Superior temporal gyrus (tissue), 1 donor: Measurements from ENCODE around the gene PLCB1.
A peak's percentile ranks its signal among the peaks of the same experiment; 100 is the strongest.

Experiments
- DNase-seq: peaks from one replicate; pipeline ENCODE4 v3.0.0-alpha.2; 2016; ENCODE audit errors: extremely low spot score

The PLCB1 gene

GRCh38 chr20:8246153-8246552, 114.1 kb downstream of the PLCB1 start:
- no peak for DNase-seq

- no peak for DNase-seq
These were observed 114.7 kb downstream of the PLCB1 start for GRCh38 chr20:8246716-8247115.

- DNase-seq = no peak
These were observed 116.0 kb downstream of the PLCB1 start for GRCh38 chr20:8248051-8248450.

- no peak for DNase-seq
These were observed 117.6 kb downstream of the PLCB1 start for GRCh38 chr20:8249634-8250033.

- DNase-seq = no peak
These were observed 118.6 kb downstream of the PLCB1 start for GRCh38 chr20:8250539-8251200.

- DNase-seq = no peak
These were observed 119.1 kb downstream of the PLCB1 start for GRCh38 chr20:8251201-8251575.

GRCh38 chr20:8254911-8255582, 123.0 kb downstream of the PLCB1 start:
- no peak for DNase-seq

GRCh38 chr20:8255945-8256632, 124.0 kb downstream of the PLCB1 start:
- no peak for DNase-seq

GRCh38 chr20:8260837-8261251, 128.8 kb downstream of the PLCB1 start:
- DNase-seq = no peak

GRCh38 chr20:8262721-8263120, 130.7 kb downstream of the PLCB1 start:
- no peak for DNase-seq

GRCh38 chr20:8265588-8265987, 133.5 kb downstream of the PLCB1 start:
- DNase-seq = no peak

- no peak for DNase-seq
These were observed 134.9 kb downstream of the PLCB1 start for GRCh38 chr20:8267009-8267408.

GRCh38 chr20:8271727-8272126, 139.7 kb downstream of the PLCB1 start:
- DNase-seq = peak; percentile 60

- DNase-seq = no peak
These were observed 140.7 kb downstream of the PLCB1 start for GRCh38 chr20:8272766-8273165.

- DNase-seq = no peak
These were observed 152.8 kb downstream of the PLCB1 start for GRCh38 chr20:8284902-8285301.

- DNase-seq = no peak
These were observed 155.3 kb downstream of the PLCB1 start for GRCh38 chr20:8287340-8287739.

- DNase-seq = no peak
These were observed 159.1 kb downstream of the PLCB1 start for GRCh38 chr20:8291200-8291599.

- no peak for DNase-seq
These were observed 159.8 kb downstream of the PLCB1 start for GRCh38 chr20:8291873-8292272.

GRCh38 chr20:8292793-8293192, 160.7 kb downstream of the PLCB1 start:
- DNase-seq = no peak

GRCh38 chr20:8293750-8294149, 161.7 kb downstream of the PLCB1 start:
- DNase-seq = no peak

- no peak for DNase-seq
These were observed 164.5 kb downstream of the PLCB1 start for GRCh38 chr20:8296536-8296935.

- DNase-seq = no peak
These were observed 166.5 kb downstream of the PLCB1 start for GRCh38 chr20:8298426-8299043.

GRCh38 chr20:8299921-8300320, 167.9 kb downstream of the PLCB1 start:
- no peak for DNase-seq
